ENCODE data around the gene IGSF11. TPM values are rescaled to one million over a fixed set of nuclear protein-coding genes. Genes with fewer than 3 reads are reported as not detected.

IGSF11 gene
- total and polyA plus RNA-seq, 2 of the 4 experiments (the other 2 are of a cell fraction), result 0.18 TPM; not detected in 1

DNA sequence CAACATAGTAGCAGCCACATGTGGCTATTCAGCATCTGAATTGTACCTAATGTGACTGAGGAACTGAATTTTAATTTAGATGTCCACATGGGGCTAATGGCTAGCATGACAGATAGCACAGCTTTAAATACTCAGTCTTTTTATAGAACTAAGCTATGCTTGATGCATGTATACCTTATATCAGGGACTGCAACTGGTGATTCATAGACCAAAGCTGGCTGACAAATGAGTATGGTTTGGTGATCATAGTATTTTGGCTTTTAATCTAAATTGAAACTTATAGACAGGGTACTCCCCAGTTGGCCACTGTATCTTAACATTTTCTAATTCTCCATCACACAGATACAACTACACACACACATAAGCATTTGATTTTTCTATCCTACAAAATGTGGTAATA lies 83.6 kb downstream of the IGSF11 start:
- TF ChIP-seq CEBPB (IDR thresholded peaks at IDR 0.05; ENCODE audit: low read depth, low read length) (no peak), MAFK (IDR thresholded peaks at IDR 0.05; ENCODE audit: low read depth, low read length) (no peak), ELK1 (IDR thresholded peaks at IDR 0.05; ENCODE audit: borderline replicate concordance, low read depth, low read length) (no peak), SMC3 (IDR thresholded peaks at IDR 0.05; ENCODE audit: low read depth, low read length) (no peak)
- TF ChIP-seq, protein P1, sequence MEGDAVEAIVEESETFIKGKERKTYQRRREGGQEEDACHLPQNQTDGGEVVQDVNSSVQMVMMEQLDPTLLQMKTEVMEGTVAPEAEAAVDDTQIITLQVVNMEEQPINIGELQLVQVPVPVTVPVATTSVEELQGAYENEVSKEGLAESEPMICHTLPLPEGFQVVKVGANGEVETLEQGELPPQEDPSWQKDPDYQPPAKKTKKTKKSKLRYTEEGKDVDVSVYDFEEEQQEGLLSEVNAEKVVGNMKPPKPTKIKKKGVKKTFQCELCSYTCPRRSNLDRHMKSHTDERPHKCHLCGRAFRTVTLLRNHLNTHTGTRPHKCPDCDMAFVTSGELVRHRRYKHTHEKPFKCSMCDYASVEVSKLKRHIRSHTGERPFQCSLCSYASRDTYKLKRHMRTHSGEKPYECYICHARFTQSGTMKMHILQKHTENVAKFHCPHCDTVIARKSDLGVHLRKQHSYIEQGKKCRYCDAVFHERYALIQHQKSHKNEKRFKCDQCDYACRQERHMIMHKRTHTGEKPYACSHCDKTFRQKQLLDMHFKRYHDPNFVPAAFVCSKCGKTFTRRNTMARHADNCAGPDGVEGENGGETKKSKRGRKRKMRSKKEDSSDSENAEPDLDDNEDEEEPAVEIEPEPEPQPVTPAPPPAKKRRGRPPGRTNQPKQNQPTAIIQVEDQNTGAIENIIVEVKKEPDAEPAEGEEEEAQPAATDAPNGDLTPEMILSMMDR (conservative IDR thresholded peaks at IDR 0.05; ENCODE audit: low read depth, low read length), result no peak
- ChIA-PET CTCF (no interaction called here), POLR2A (ENCODE audit: unreplicated experiment) (no interaction called here)
- H2AFZ ChIP-seq (replicated peaks; ENCODE audit: low read length, poor library complexity), result no peak overlapping the region
- no peaks in the 10 kb centered on the region for H3K79me1 ChIP-seq (ENCODE audit: low read depth in 1 of 2, low read length in 2 of 2)
- no peaks in the 10 kb centered on the region for H3K27me3 ChIP-seq (ENCODE audit: control insufficient read depth, insufficient read depth, low read length)
- no peak overlapping the region for H3K9ac ChIP-seq (ENCODE audit: low read depth, low read length)
- H3K4me2 ChIP-seq (ENCODE audit: low read depth, low read length), result no peak overlapping the region
- no peaks in the 10 kb centered on the region for H3K4me1 ChIP-seq (ENCODE audit: control insufficient read depth, insufficient read depth, low read length)
- H4K20me1 ChIP-seq (ENCODE audit: insufficient read depth, low read length), result no peaks in the 10 kb centered on the region
- H2BK120ac ChIP-seq (ENCODE audit: low read depth, low read length), result no peak overlapping the region
- no peak for ATAC-seq (ENCODE audit: low read depth)
- no peak overlapping the region for H2BK20ac ChIP-seq (ENCODE audit: low read depth, low read length)
- in situ Hi-C loops (cut with MboI; ENCODE audit: low sequenced_read_pairs) (no loop called here), intact Hi-C loops (cut with micrococcal nuclease) (no loop called here), dilution Hi-C loops (cut with HindIII; ENCODE audit: low sequenced_read_pairs, unreplicated experiment) (no loop called here)
- no peaks in the 10 kb centered on the region for H3K9me1 ChIP-seq (ENCODE audit: insufficient read depth, low read length)
- no peak overlapping the region for H3K27ac ChIP-seq (ENCODE audit: insufficient read depth, low read length)
- no peak overlapping the region for H3K23ac ChIP-seq (ENCODE audit: low read depth, low read length)
- no peak overlapping the region for H2AK5ac ChIP-seq (ENCODE audit: low read depth, low read length)
- H3K9me3 ChIP-seq (ENCODE audit: control insufficient read depth, insufficient read depth, low read length), result no peaks in the 10 kb centered on the region
- no peak overlapping the region for H3K14ac ChIP-seq (replicated peaks; ENCODE audit: low read depth, low read length)
- no peak overlapping the region for H4K5ac ChIP-seq (ENCODE audit: low read depth, low read length)
- H3K36me3 ChIP-seq (ENCODE audit: control insufficient read depth, insufficient read depth, low read length), result no peaks in the 10 kb centered on the region
- H3K4ac ChIP-seq (ENCODE audit: low read depth, low read length), result no peak overlapping the region
- no peak overlapping the region for H2AK9ac ChIP-seq (replicated peaks; ENCODE audit: low read depth, low read length, poor library complexity)
- H4K91ac ChIP-seq (ENCODE audit: insufficient read depth, low read depth, low read length), result no peak overlapping the region
- no peak overlapping the region for H2BK5ac ChIP-seq (ENCODE audit: low read depth, low read length, poor library complexity, severe bottlenecking)
- H4K8ac ChIP-seq (ENCODE audit: low read depth in 2 of 2, low read length in 2 of 2), result no peak overlapping the region
- H3K56ac ChIP-seq (ENCODE audit: extremely low read depth, insufficient read depth, low read length), result no peak overlapping the region
- DNase-seq, result no peak
- no peak overlapping the region for H3K18ac ChIP-seq (ENCODE audit: low read depth, low read length)
- no peak overlapping the region for H3K4me3 ChIP-seq (ENCODE audit: insufficient read depth, low read depth, low read length)
- no peak overlapping the region for H2BK15ac ChIP-seq (ENCODE audit: low read depth, low read length)
- no TSS peak for BruUV-seq (replicated peaks)
